ENCODE measurements around the gene OR52W1.

GRCh38 chr11:6229911-6230310 is 30.9 kb downstream of the OR52W1 start:
- TF ChIP-seq CTCF (IDR thresholded peaks at IDR 0.05; ENCODE audit: low read depth, low read length) (no peak), EZH2phosphoT487 (IDR thresholded peaks at IDR 0.05; ENCODE audit: low read depth) (no peak)

Data from OCI-LY3 (cell line).